ENCODE results near the gene CCDC78.

The CCDC78 gene

DNA sequence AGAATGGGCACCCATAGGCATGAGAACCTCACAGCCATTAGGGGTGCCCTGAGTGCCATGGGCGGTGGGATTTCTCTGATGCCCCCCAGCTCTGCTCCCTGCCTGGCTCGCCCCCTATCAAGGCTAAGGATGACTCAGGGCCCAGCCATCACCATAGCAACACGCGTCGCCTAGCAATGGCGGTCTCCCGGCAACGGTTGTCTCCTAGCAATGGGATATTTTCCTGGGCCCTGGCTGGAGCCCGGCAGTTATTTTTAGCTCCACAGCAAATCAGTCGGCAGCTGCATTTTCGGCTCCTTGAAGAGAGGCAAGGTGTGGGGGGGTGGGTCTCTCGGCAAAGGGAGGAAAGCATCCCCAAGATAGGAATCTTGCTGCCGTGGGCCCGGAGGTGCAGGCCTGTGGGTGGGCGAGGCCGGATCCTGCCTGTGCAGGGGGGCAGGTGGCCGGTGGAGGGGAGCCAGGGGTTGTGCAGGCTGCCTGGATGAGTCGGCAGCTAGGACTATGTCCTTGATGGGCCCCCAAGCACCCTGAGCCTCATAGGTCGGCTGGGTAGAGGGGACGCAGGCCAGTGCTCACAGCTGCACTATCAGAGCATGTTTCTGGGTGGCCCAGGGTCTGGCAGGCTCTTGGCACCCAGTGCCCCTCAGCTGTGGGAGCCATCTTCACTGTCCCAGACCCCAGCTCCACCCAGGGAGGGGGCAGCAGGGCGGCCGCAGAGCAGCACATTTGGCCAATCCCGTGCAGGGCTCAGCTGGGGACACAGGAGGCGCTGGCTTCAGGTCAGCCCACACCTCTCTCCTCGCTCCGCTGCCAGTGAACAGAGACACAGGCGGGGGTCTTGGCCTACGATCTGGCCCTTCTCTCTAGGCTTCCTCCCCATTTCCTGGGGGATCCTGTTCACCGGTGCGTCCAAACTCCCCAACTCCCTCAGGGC lies 16.4 kb downstream of the CCDC78 start:
- DNase-seq = no peak

DNA sequence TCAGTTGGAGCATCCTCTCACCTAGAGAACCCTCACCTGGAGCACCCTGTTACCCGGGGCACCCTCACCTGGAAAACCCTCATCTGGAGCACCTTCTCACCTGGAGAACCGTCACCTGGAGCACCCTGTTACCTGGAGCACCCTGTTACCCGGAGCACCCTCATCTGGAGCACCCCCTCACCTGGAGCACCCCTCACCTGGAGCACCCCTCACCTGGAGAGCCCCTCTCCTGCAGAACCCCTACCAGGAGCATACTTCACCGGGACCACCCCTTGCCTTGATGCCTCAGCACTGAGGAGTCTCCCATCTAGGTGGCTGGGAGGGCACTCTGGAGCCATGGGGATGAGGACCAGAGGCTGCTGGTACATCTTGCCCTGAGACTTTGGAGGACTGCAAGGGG lies 17.3 kb downstream of the CCDC78 start:
- no peak for DNase-seq

DNA sequence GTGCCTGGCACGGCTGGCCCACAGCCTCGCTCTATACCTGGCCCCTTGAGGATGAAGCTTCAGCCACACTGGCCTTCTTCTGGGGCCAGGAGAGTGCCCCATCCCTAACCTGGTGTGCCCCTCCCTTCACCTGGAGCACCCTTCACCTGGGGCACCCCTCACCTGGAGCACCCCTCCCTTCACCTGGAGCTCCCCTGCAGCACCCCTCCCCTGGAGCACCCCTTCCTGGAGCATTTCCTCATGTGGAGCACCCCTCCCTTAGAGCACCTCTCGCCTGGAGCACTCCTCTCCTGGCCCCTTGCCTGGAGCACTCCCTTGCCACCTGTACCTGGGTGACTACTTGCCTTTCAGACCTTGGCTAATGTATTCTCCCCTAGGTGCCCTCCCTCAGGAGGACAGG lies 18.2 kb downstream of the CCDC78 start:
- no peak for DNase-seq

GRCh38 chr16:707062-707538 lies 19.1 kb downstream of the CCDC78 start:
- DNase-seq = no peak

DNA sequence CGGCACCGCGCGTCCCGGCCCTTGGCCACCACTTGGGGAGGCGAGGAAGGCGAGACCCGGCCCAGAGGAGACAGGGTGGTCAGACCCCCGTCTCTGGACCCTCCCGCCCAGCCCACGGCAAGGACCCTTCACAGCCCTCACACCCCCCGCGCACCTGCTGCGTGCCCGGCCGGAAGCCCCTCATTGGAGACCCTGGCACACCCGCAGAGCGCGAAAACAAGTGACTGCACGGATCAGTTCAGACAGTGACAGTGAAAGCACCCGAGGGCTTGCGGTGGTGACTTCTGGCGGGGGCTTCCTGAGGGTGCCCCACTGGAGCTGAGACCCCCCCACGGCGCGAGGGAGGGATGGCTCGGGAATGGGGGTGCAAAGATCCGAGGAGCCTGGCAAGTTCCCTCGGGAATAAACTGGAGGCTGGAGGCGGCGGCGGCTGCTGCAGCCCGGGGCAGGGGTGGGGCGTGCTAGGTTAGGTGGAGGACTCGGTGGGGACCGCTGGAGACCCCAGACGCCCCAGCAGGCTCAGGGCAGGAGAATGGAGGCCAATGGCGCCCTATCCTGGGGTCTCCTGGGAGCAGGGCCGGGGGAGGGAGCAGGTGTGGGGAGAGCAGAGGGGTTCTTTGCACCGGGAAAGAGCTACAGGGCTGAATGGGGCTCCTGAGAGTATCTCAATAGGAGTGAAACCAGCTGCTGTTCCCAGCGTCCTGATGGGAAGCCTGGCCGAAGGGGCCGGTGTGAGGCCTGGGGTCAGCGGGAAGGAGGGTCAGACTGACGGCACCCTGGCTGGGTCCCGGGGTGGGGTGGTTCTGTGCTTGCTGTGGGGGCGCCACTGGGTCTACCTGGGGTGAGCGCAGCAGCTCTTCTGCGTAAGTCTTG lies 19.8 kb downstream of the CCDC78 start:
- DNase-seq = no peak

DNA sequence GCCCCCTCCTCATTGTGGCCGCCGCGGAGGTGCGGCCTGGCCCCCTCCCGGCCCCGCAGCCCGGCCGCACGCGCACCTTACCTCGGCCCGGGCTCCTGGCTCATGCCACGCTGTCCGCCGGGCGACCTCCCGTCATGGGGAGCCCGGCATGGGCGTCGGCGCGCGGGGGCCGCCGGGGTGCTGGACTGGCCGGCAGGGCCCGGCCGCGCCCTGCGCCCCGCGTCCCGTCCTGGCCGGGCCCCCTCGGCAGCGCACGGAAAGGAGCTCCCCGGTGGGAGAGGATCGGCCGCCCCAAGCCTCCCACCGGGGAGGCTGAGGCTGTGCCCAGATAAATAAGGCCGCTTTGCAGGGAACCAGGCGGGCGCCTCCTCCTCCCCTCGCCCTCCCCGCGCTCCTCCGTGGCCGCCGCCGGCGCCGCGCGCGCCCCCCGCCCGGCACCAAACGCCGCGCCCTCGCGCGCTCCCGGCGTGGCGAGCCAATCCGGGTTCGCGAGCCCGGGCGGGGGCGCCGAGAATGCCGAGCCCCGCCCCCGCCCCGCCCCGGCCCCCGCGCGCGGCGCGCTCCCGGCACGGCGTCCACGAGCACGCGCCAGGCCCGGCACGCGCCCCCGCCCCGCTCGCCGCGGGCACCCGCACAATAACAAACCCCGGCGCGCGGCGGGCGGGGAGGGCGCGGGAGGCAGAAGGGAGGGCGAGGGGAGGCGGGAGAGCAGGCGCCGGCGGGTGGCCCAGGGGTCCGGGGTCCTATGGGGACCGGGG lies 20.6 kb downstream of the CCDC78 start, which contains the start of gene FBXL16:
FBXL16 (minus strand) TSS at position 371 of the 758 bp plus-strand sequence. CDS start 8,396 bp downstream, outside the sequence.
- no peak for DNase-seq

DNA sequence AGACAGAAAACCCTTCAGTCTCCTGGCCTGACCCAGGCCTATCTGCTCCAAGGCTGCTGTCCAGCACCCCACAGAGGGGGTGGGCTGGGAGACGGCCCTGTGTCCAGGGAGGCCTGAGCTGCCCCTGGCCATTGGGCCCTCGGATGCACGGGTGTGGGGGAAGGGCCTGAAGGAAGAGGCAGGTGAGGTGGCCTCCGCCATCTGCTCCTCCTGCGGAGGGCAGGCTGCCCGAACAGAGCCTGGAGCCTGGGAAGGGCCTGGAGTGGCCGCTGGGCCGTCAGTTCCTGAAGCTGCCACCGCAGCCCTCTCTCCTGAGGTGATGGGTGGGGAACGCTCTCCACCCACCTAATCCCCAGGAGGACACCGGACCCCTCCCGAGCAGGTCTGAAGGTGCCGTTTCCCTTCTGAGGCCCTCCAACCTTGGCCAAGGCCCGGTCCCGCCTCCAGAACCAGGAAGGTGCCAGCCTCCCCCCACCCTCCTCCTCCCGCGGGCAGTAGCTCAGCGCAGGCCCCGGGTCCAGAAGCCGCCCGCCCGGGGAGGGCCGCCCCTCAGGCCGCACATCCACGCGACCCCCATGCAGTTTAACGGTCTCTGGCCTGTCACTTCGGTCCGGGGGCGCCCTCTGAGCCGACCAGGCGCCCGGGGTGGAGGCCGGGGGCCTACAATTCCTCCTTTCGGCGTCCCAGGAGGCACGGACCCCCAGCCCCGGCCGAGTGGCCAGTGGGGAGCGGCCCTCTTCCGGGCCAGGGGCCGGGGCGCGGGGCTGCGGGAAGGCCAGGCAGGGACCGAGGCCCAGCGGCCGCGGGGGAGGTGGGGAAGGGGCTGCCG lies 21.5 kb downstream of the CCDC78 start:
- DNase-seq = no peak

DNA sequence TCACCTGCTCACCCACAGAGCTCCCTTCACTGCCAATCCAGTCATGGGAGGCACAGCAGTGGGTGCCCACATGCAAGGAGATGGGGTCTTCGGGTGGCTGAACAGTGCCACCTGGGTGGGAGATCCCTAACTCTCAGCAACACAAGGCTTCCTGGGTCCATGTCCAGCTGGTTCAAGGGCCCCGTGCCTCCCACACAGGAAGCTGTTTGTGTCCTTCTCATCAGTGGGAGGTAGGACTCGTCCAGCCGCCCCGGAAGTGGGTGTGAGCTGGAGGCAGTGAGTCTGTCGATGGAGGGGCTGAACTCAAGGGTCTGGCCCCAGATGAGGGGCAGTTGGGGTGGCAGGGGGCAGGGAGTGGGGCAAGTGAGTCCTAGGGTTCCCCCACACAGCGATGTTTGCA lies 22.2 kb downstream of the CCDC78 start:
- no peak for DNase-seq

DNA sequence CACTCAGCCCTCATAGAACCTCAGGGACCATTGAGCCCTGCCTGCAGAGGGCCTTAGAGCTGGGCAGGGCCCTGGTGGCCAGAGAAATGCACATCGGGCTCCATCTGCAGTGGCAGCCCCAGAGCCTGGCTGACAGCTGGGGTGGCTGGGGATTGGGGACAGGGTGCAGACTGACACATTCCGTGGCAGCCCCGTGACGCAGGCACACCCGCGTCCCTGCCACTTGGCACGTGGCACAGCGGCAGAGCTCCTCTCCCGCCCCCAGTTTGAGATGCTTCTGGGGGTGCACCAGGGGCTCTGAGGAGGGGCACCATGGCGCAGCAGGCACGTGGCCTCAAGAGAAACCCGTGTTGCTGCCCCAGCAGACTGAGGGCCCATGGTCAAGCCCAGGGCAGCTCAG lies 22.8 kb downstream of the CCDC78 start:
- no peak for DNase-seq

DNA sequence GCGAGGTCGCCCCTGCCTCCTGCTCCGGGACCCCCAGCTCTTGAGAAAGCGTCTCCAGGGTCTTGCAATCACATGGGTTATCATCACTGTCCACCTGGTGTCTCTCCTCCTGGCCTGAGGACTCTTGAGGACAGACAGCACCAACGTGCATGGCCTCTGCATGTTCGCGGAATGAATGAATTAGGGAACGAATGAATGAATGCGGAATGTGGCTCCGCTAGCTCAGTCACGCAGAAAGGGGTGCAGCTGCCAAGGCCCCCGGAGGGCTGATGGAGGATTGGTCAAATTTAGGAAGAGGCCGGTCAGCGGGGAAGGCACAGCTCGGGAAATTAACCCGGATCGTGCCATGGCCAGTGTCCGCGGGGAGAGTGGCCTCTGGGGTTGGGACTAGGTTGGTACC lies 23.9 kb downstream of the CCDC78 start:
- DNase-seq = no peak

DNA sequence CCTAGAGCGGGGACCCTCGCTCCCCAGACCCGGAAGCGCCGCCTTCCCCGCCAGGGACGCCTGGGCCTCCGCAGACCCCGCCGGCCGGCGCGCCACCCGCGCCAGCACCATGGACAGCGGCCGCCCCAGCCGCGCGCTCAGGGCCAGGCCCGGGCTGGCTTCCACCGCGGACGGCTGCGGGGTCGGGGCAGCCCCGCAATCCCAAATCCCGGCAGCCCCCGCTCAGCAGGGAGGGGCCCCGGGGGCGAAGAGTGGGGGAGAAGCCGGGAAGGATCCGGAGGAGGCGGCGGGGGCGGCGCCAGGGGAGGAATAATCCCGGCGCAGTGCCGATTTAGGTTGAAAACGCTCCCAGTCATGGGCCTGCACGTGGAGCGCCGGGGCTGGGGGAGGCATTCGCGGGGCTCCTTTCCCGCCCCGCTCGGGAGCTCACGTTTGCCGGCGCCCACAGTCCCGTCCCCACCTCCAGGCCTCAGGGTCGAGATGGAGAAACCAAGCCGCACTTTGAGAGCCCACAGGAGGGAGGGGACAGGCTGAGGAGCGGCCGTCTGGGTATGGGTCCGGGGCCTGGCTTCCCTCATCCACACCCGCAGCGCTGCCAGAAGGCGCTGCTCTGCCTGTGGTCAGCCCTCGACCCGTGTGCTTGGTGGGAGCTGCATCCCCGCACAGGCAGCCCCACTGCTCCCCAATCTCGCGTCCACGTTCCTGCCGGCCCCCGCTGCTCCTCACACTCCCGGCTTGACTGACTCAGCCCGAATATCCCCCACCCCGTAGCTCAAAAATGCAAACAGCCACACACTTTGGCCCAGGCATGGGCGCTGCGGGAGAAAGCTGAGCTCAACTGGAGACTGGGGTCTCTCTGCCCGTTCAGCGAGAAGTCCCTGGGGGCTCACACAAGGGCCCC lies 25.3 kb downstream of the CCDC78 start:
- peak; percentile 57 for DNase-seq

DNA sequence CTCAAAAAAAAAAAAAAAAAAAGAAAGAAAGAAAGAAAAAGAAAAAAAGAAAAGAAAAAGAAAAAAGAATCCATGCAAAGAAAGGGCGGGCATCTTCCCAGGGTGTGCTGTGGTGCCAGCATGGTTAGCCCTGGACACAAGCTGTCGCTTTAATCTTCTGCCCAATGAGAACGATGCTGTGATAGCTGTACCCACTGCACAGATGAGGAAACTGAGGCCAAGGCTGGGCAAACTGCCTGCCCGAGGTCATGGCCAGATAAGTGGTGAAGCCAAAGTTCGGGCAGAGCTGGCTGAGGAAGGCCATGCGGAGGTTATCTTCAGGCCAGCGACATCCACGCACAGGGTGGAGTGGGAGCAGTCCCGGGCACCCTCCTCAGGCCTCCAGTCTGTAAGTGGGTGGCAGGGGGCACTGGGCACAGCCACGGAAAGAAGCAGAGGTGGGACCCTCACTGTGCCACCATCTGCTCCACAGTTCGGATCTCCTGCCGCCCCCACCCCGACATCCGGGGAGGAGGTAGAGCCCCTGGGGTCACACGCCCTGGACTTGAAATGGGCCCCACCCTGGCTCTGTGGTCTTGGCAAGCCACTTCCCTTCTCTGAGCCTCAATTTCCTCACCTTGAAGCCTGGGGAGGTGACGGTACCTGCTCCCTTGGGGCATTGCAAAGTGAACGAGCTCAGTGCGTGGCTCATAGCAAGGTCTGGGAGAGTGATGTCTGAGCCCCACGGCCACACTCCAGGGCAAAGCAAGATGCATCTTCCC lies 27.2 kb downstream of the CCDC78 start:
- peak; percentile 31 for DNase-seq

DNA sequence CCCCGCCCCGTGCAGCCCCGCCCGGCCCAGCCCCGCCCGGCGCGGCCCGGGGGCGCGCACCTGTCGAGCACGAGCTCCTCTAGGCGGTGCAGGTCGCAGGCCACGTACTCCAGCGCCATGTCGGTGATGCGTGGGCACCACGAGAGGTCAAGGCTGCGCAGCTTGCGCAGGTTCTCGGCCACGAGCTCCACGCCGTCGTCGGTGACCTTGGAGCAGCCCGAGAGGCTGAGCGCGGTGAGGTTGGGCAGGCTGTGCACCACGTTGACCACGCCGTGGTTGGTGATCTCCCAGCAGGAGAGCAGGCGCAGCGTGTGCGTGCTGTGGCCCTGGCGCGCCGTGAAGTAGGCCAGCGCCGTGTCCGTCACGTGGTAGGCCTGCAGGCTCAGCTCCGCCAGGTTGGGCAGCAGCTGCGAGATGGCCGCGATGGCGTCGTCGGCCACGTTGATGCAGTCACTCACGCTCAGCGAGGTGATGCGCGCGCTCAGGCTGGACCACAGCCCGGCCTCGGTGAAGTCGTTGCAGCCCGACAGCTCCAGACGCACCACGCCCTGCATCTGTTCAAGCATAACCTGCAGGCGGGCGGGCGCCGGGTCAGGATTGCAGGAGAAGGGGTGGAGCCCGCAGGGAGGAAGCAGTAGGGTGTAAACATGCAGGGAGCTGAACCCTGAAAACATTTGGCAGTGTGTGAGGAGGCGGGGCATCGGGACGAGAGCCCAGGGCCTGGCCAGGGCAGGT lies 30.7 kb downstream of the CCDC78 start:
- DNase-seq = peak; percentile 77

DNA sequence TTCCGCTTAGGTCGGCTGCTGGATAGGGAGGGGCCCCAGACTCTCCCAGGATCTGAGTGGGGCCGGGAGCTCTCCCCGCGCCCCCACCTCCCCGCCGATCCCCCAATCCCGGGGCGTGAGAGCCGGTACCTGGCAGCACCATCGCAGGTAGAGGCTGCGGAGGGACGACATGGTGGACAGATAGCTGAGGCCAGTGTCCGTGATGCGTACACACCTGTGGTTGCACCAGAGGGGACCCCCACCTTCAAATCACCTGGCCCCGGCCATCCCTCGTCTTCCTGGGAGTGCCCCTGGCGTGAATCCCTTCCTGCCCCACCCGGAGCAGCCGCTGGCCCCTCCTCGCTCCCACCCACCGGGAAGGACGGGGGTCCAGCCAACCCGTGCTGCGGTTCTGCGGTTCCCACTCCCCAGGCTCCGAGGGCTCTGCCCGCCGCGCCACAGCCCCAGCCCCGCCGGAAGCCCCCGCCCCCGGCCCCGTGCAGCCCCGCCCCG lies 31.3 kb downstream of the CCDC78 start:
- DNase-seq = no peak

DNA sequence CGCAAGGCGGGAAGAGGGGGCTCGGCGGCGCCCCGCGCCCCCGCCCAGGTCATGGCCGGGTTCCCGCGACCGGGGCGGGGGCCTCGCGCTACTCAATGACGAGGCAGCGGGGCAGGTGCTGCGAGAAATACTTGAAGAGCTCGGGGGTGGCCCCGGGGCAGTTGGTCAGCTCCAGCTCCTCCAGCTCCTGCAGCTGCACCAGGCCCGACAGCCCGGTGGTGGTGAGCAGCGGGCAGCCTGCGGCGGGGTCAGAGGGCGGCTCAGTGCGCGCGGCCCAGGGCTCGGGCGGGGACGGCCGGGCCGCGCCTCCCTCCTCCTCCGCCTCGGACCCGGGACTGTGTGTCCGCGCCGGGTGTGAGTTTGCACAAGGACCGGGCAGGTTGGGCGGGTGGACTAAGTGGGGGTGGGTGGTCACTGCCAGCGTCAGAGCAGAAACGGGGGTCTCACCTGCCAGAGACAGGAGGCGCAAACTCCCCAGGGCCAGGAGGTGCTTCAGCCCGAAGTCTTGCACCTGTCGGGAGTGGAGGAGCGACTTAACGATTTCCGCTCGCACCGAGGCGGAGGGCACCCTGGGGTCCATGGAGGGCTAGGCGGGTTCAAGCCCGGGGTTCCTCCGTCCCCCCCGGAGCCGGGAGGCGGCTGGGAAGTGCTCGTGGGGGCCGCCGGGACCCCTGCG lies 31.9 kb downstream of the CCDC78 start:
- no peak for DNase-seq

DNA sequence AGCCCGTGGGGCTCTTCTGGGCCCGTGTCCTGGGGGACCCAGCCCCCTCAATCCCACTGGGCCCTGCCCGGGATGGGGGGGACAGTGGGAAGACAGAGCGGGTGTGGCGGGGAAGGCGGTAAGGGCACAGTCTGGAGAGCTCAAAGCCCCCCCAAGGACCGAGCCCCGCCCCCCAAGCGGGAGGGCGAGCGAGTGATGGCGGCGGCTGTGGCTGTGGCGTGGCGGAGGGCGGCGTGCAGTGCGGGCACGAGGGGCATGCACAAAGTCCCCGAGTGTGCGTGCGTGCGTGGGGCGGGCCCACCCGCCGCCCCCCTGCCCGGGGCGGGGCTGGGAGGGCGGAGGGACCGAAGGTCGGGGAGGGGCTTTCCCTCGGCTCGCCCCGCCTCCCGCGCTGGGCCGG lies 32.5 kb downstream of the CCDC78 start:
- DNase-seq = no peak

DNA sequence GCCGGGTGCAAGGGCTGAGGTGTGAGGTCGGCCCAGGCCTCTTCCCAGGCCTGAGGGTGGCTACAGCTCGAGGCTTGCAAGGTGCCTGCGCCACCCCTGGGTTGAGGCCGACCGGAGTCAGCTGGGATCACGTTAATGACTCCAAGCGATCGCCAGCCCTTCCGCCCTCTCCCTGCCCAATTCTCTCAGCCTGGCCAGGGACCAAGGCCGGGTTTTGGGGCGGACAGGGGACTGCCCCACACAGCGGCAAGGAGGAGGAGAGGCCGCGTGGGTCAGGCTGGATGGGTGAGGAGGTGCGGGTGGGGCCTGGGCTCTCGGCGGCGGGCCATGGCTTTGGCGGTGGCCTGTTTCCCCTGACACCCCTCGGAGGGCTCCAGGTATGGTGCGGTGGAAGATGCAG lies 32.9 kb downstream of the CCDC78 start:
- DNase-seq = no peak

DNA sequence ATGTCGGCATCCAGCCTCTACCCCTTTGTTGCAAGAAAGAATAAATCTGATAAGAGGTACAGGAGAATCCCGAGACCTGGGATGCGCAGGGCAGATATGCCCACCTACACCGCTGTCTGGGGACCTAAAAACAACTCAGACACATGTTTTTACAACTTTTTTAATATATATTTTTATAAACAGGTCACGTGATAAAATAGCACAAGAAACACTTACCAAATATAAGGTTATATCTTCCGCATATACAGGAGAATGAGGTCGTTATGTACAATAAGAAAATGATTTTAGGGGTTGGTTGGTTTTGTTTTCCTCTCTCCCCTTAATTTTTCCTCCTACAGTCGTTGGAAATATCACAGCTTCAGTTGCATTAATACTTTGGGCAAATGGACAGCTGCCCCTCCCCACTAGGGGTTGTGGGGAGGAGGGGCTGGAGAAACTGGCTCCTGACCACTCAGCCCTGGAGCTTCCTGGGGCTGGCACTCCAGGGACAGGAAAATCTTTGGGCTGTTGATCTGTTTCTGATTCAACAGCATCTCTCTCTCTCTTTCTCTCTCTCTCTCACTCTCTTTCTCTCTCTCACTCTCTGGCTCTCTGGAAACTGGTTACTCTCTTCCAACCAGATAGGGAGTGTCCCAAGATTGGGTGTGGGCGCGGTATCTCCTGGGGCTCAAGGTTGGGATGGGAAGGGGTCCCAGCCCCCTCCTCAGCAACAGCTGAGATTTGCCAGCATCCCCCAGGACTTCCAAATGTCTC lies 33.7 kb downstream of the CCDC78 start:
- no peak for DNase-seq
